HG02588 (cell line): ENCODE results near the gene SEC16A.

Source experiments
- ATAC-seq: cut with Tn5 transposase; IDR thresholded peaks from one replicate; pipeline ENCODE4 v1.9.1; 2021; ENCODE audit warnings: mild to moderate bottlenecking, moderate library complexity; ENCODE audit not compliant: unreplicated experiment

The SEC16A gene

GRCh38 chr9:136487672-136488071, 4.8 kb upstream of the SEC16A start:
- ATAC-seq, result no peak

GRCh38 chr9:136486823-136487620, 4.2 kb upstream of the SEC16A start:
- no peak for ATAC-seq

- no peak for ATAC-seq
Measured at GRCh38 chr9:136486131-136486530, 3.3 kb upstream of the SEC16A start.

- no peak for ATAC-seq
Measured at GRCh38 chr9:136485049-136486045, 2.5 kb upstream of the SEC16A start.

- no peak for ATAC-seq
Measured at GRCh38 chr9:136484153-136485048, 1.6 kb upstream of the SEC16A start.

- ATAC-seq, result peak; percentile 52
Measured at GRCh38 chr9:136483589-136484152, 831 bp upstream of the SEC16A start.

- ATAC-seq, result no peak
Measured at GRCh38 chr9:136482046-136482792, 621 bp downstream of the SEC16A start.

- ATAC-seq, result no peak
Measured at GRCh38 chr9:136481558-136481957, 1.3 kb downstream of the SEC16A start.

GRCh38 chr9:136476369-136477150, 6.3 kb downstream of the SEC16A start:
- no peak for ATAC-seq

- no peak for ATAC-seq
Measured at GRCh38 chr9:136474974-136475865, 7.6 kb downstream of the SEC16A start.

- no peak for ATAC-seq
Measured at GRCh38 chr9:136474021-136474640, 8.7 kb downstream of the SEC16A start.

GRCh38 chr9:136473354-136473721, 9.5 kb downstream of the SEC16A start:
- ATAC-seq, result no peak

- ATAC-seq, result no peak
Measured at GRCh38 chr9:136472640-136473353, 10.0 kb downstream of the SEC16A start.

GRCh38 chr9:136471802-136472487, 10.9 kb downstream of the SEC16A start:
- no peak for ATAC-seq

- ATAC-seq, result no peak
Measured at GRCh38 chr9:136470792-136471469, 11.9 kb downstream of the SEC16A start.

- no peak for ATAC-seq
Measured at GRCh38 chr9:136470356-136470755, 12.5 kb downstream of the SEC16A start.
